Osteoblast (primary cell): ENCODE results near the gene KCNQ1. TPM values are rescaled to one million over a fixed set of nuclear protein-coding genes. Genes with fewer than 3 reads are reported as not detected.

Experiments used
- DNase-seq: peaks from one replicate; pipeline ENCODE4 v3.0.0; 2011; ENCODE audit warnings: low spot score, mixed read lengths; ENCODE audit not compliant: insufficient read length; ENCODE audit errors: missing footprints
- H2AFZ ChIP-seq: 2 replicates; pipeline ENCODE4 v1.6.0; 2011; ENCODE audit warnings: mild to moderate bottlenecking, low read length
- H3K27ac ChIP-seq: 2 replicates; pipeline ENCODE4 v1.5.1; 2011; ENCODE audit warnings: mild to moderate bottlenecking, low read depth, low read length, moderate library complexity
- H3K27me3 ChIP-seq: 2 replicates; pipeline ENCODE4 v1.6.0; 2012; ENCODE audit warnings: mild to moderate bottlenecking, control low read depth, inconsistent platforms, low read length, moderate library complexity; ENCODE audit not compliant: insufficient read depth
- H3K36me3 ChIP-seq: 2 replicates; pipeline ENCODE4 v1.5.1; 2011; ENCODE audit warnings: mild to moderate bottlenecking, low read length, control low read depth, moderate library complexity; ENCODE audit not compliant: insufficient read depth
- H3K4me1 ChIP-seq: 2 replicates; pipeline ENCODE4 v1.5.1; 2011; ENCODE audit warnings: mild to moderate bottlenecking, low read length, control low read depth, moderate library complexity; ENCODE audit not compliant: insufficient read depth
- H3K4me2 ChIP-seq: 2 replicates; pipeline ENCODE4 v1.6.0; 2011; ENCODE audit warnings: mild to moderate bottlenecking, low read length; ENCODE audit not compliant: insufficient read depth
- H3K4me3 ChIP-seq: fragments of 200-600 bp; sonication (generic); 3 replicates; pipeline ENCODE4 v1.5.1; 2012; ENCODE audit warnings: mild to moderate bottlenecking, low read length, inconsistent platforms; ENCODE audit not compliant: insufficient read depth
- H3K79me2 ChIP-seq: 2 replicates; pipeline ENCODE4 v1.6.0; 2012; ENCODE audit warnings: mild to moderate bottlenecking, low read length, control low read depth, inconsistent platforms; ENCODE audit not compliant: insufficient read depth
- H3K9me3 ChIP-seq: 2 replicates; pipeline ENCODE4 v1.5.1; 2011; ENCODE audit warnings: low read depth, low read length, control low read depth
- H4K20me1 ChIP-seq: 2 replicates; pipeline ENCODE4 v1.6.0; 2012; ENCODE audit warnings: mild to moderate bottlenecking, low read length, control low read depth; ENCODE audit not compliant: insufficient read depth
- CTCF ChIP-seq: IDR thresholded peaks from 2 replicates; pipeline ENCODE4 v1.5.1; 2011; ENCODE audit warnings: mild to moderate bottlenecking, low read depth, low read length, moderate library complexity; ENCODE audit errors: extremely low read depth
- total RNA-seq: library from RNA; depleted of rRNA; stranded (reverse); fragments of >200 nt; gene quantifications from 2 replicates; pipeline ENCODE4 v1.2.3, GENCODE V29; 2012

KCNQ1 gene
- total RNA-seq, 1 donor, result not detected

- H3K4me2 ChIP-seq, result peak overlapping the region; percentile 9
- H3K79me2 ChIP-seq, result no peaks in the 10 kb centered on the region
- H3K4me1 ChIP-seq, result peaks cover 6% of the 10 kb centered on the region
- H4K20me1 ChIP-seq, result no peaks in the 10 kb centered on the region
- no peak overlapping the region for H3K4me3 ChIP-seq
- no peak for TF ChIP-seq CTCF
- H3K9me3 ChIP-seq, result no peaks in the 10 kb centered on the region
- no peak overlapping the region for H2AFZ ChIP-seq
- DNase-seq, result peak; percentile 98
- H3K36me3 ChIP-seq, result no peaks in the 10 kb centered on the region
- no peak overlapping the region for H3K27ac ChIP-seq
- peaks cover 24% of the 10 kb centered on the region for H3K27me3 ChIP-seq
Measured at GRCh38 chr11:2778630-2779498, 334.1 kb downstream of the KCNQ1 start.

- H3K4me2 ChIP-seq, result no peak overlapping the region
- no peak for TF ChIP-seq CTCF
- no peaks in the 10 kb centered on the region for H3K79me2 ChIP-seq
- no peak overlapping the region for H2AFZ ChIP-seq
- no peak overlapping the region for H3K4me3 ChIP-seq
- no peak overlapping the region for H3K27ac ChIP-seq
- no peaks in the 10 kb centered on the region for H3K9me3 ChIP-seq
- DNase-seq, result peak; percentile 48
- H3K4me1 ChIP-seq, result peaks cover 6% of the 10 kb centered on the region
- peaks cover 21% of the 10 kb centered on the region for H3K27me3 ChIP-seq
- no peaks in the 10 kb centered on the region for H4K20me1 ChIP-seq
- no peaks in the 10 kb centered on the region for H3K36me3 ChIP-seq
Measured at GRCh38 chr11:2779499-2779980, 334.7 kb downstream of the KCNQ1 start.

GRCh38 chr11:2779981-2780849, 335.4 kb downstream of the KCNQ1 start:
- Histone ChIP-seq H3K27ac (no peak overlapping the region), H3K4me1 (peaks cover 6% of the 10 kb centered on the region), H3K36me3 (no peaks in the 10 kb centered on the region), H3K9me3 (no peaks in the 10 kb centered on the region), H3K4me2 (no peak overlapping the region), H3K27me3 (peaks cover 18% of the 10 kb centered on the region), H3K79me2 (no peaks in the 10 kb centered on the region), H3K4me3 (no peak overlapping the region), H2AFZ (no peak overlapping the region), H4K20me1 (no peaks in the 10 kb centered on the region)
- TF ChIP-seq CTCF, result no peak
- peak; percentile 69 for DNase-seq
